Pancreas (tissue), 10 donors: ENCODE results near the gene MTHFD1L. TPM values are rescaled to one million over a fixed set of nuclear protein-coding genes. Genes with fewer than 3 reads are reported as not detected.

Source experiments
- ATAC-seq, 4 donors: fragments of 200-7000 bp; cut with Tn5 transposase; one replicate each; pipeline versions ENCODE4 v1.8.0 to v1.9.1; 2020; ENCODE audit warnings: mild to moderate bottlenecking in 4 of 4, moderate library complexity in 4 of 4
- DNase-seq, 6 donors: peaks; one replicate each; pipeline ENCODE4 v3.0.0-alpha.2; 2020
- FAIRE-seq: peaks from 2 replicates; lab custom pipeline; 2012; peaks lifted over from hg19 to GRCh38; lab: Jason Lieb, UNC
- H3K27ac ChIP-seq, 4 donors: fragments of 200-600 bp; sonication (generic); 1 replicate in 3 of 4; 2 replicates in 1 of 4; pipeline versions ENCODE4 v1.5.0 to v1.8.0; 2020
- H3K27me3 ChIP-seq, 4 donors: fragments of 200-600 bp; one replicate each; pipeline ENCODE4 v1.8.0; 2021
- H3K36me3 ChIP-seq, 3 donors: fragments of 200-600 bp; sonication (generic) in 1 of 3; one replicate each; pipeline versions ENCODE4 v1.5.0 to v1.8.0; 2020 to 2021
- H3K4me1 ChIP-seq, 3 donors: fragments of 200-600 bp; one replicate each; pipeline ENCODE4 v1.8.0; 2021
- H3K4me3 ChIP-seq, 4 donors: fragments of 200-600 bp; sonication (generic) in 2 of 4; one replicate each; pipeline versions ENCODE4 v1.5.0 to v1.8.0; 2020 to 2021
- H3K9me3 ChIP-seq, 4 donors: fragments of 200-600 bp; one replicate each; pipeline ENCODE4 v1.8.0; 2021
- CTCF ChIP-seq, 4 donors: fragments of 200-600 bp; sonication (generic) in 3 of 4; IDR thresholded peaks; one replicate each; pipeline versions ENCODE4 v1.5.0 to v1.8.0; 2021; ENCODE audit warnings: antibody characterized with exemption in 4 of 4
- WGBS, 2 donors: extraction: QIAGEN DNeasy Blood & Tissue Kit; methylation state at CpG; one replicate each; pipeline ENCODE4 v1.1.7; 2013; 5-methylcytosine and 5-hydroxymethylcytosine counted together
- intact Hi-C, 3 donors: fragments of 100-400 bp; cut with DNase I; formaldehyde crosslinking; loops; one replicate each; pipeline versions ENCODE4 v1.11.1 to v1.14.2; 2022
- polyA plus RNA-seq, 2 donors: library from polyadenylated mRNA; stranded (reverse); fragments of 200-250 nt; gene quantifications; one replicate each; pipeline ENCODE4 v1.2.3, GENCODE V29; 2013
- total RNA-seq, 6 donors: library from RNA; stranded (reverse); fragmentation: NEBNext Ultra II Directional in 4 of 6; extraction: Animal tissue kit (Norgen Biotek cat#: 25700) in 4 of 6; gene quantifications; one replicate each; pipeline versions ENCODE4 v1.2.1 to v1.2.4, GENCODE V29; 2021 to 2023
- donor health status: healthy with polysubstance abuse.
- donor health status: DM: no; HTN: no; CAD: no; lungs with moderate emphysema.
- donor health status: DM: no; HTN: no; CAD: no.
- donor health status: control.
- donor health status: control.
- donor health status: Bipolar disorder and iron deficiency.
- donor health status: DM: yes; HTN: yes; CAD: no.
- donor health status: DM: no; HTN: no; CAD: no.
- donor health status: DM: no; HTN: no; CAD: no.
- donor health status: DM: yes; HTN: yes; CAD: no.

Gene MTHFD1L
- total and polyA plus RNA-seq, 8 donors = 3.2 to 26.5 (median 9.0) TPM

- peak overlapping the region; percentile 81 to 95 (median 86) for H3K4me3 ChIP-seq
- peak overlapping the region; percentile 48 to 90 (median 80) for H3K27ac ChIP-seq
- H3K9me3 ChIP-seq = no peaks in the 10 kb centered on the region
- H3K36me3 ChIP-seq = no peaks in the 10 kb centered on the region
- H3K27me3 ChIP-seq = no peaks in the 10 kb centered on the region
- FAIRE-seq (no peak), DNase-seq (no peak), ATAC-seq (no peak)
- TF ChIP-seq CTCF (IDR thresholded peaks at IDR 0.05) = no peak
- 10 to 13% methylated on average over 5 of the region's 5 CpGs for WGBS, 2 donors
- H3K4me1 ChIP-seq = peaks cover 0 to 4% (median 0%) of the 10 kb centered on the region in 3 donors
- intact Hi-C loops = no loop called here
Measured at GRCh38 chr6:150865043-150865405, 478 bp upstream of the MTHFD1L start.

- FAIRE-seq = no peak
- Histone ChIP-seq H3K27me3 (no peaks in the 10 kb centered on the region), H3K36me3 (no peaks in the 10 kb centered on the region), H3K27ac (peak overlapping the region; percentile 18 to 90 (median 80)), H3K4me3 (peak overlapping the region; percentile 81 to 95 (median 86)), H3K4me1 (peaks cover 0 to 4% (median 0%) of the 10 kb centered on the region in 3 donors), H3K9me3 (no peaks in the 10 kb centered on the region)
- DNase-seq = peak; percentile 71 to 92 (median 84)
- WGBS, 2 donors = 3 to 6% methylated on average over 48 to 95 of the region's 95 CpGs
- peak; percentile 89 to 95 (median 90) for ATAC-seq
- intact Hi-C loops = no loop called here
- no peak for TF ChIP-seq CTCF (IDR thresholded peaks at IDR 0.05)
Measured at GRCh38 chr6:150866147-150866990, 867 bp downstream of the MTHFD1L start.

GRCh38 chr6:150866991-150867501 lies 1.5 kb downstream of the MTHFD1L start:
- no peak for TF ChIP-seq CTCF (IDR thresholded peaks at IDR 0.05)
- H3K27me3 ChIP-seq = no peaks in the 10 kb centered on the region
- H3K27ac ChIP-seq = peak overlapping the region in 2 of 4 donors; percentile 83 to 90
- intact Hi-C loops = no loop called here
- H3K36me3 ChIP-seq = no peaks in the 10 kb centered on the region
- H3K4me1 ChIP-seq = peaks cover 0 to 4% (median 0%) of the 10 kb centered on the region in 3 donors
- no peak for DNase-seq
- WGBS, 2 donors = 88 to 89% methylated on average over 13 of the region's 13 CpGs
- H3K4me3 ChIP-seq = peak overlapping the region; percentile 81 to 95 (median 86)
- no peak for ATAC-seq
- no peaks in the 10 kb centered on the region for H3K9me3 ChIP-seq
- no peak for FAIRE-seq

GRCh38 chr6:150868759-150869158 lies 3.3 kb downstream of the MTHFD1L start:
- TF ChIP-seq CTCF (IDR thresholded peaks at IDR 0.05) = no peak
- no peak for FAIRE-seq

More at GRCh38 chr6:150868759-150869158, 3.3 kb downstream of the MTHFD1L start:
- no peaks in the 10 kb centered on the region for H3K27me3 ChIP-seq
- H3K36me3 ChIP-seq = no peaks in the 10 kb centered on the region
- DNase-seq (no peak), ATAC-seq (no peak)
- H3K27ac ChIP-seq = no peak overlapping the region
- peaks cover 0 to 4% (median 0%) of the 10 kb centered on the region in 3 donors for H3K4me1 ChIP-seq
- intact Hi-C loops = no loop called here
- no peaks in the 10 kb centered on the region for H3K9me3 ChIP-seq
- H3K4me3 ChIP-seq = no peak overlapping the region
- WGBS, 2 donors = 97% methylated on average over 5 of the region's 5 CpGs
